Stomach (tissue), 9 donors: ENCODE measurements around the gene KIAA1958. TPM values are rescaled to one million over a fixed set of nuclear protein-coding genes. Genes with fewer than 3 reads are reported as not detected.

Experiments
- DNase-seq, 2 donors: peaks; one replicate each; pipeline versions ENCODE4 v3.0.0 to v3.0.0-alpha.2; 2013 to 2019
- H3K27ac ChIP-seq, 5 donors: fragments of 200-600 bp in 4 of 5; sonication (generic) in 4 of 5; one replicate each; pipeline ENCODE4 v1.5.1; 2013 to 2019; ENCODE audit warnings: mild to moderate bottlenecking in 1 of 5, moderate library complexity in 1 of 5
- H3K27me3 ChIP-seq, 3 donors: fragments of 200-600 bp; sonication (generic); one replicate each; pipeline ENCODE4 v1.5.1; 2017 to 2019; ENCODE audit warnings: mixed run types in 1 of 3
- H3K36me3 ChIP-seq, 4 donors: fragments of 200-600 bp; sonication (generic); 1 replicate in 3 of 4; 2 replicates in 1 of 4; pipeline ENCODE4 v1.5.1; 2016 to 2019
- H3K4me1 ChIP-seq, 4 donors: fragments of 200-600 bp; sonication (generic); one replicate each; pipeline ENCODE4 v1.5.1; 2016 to 2019
- H3K4me3 ChIP-seq, 4 donors: fragments of 200-600 bp; sonication (generic) in 3 of 4; one replicate each; pipeline ENCODE4 v1.5.1; 2016 to 2019; ENCODE audit warnings: mild to moderate bottlenecking in 1 of 4
- H3K9me3 ChIP-seq, 4 donors: fragments of 200-600 bp; sonication (generic); one replicate each; pipeline ENCODE4 v1.5.1; 2016 to 2019
- EP300 ChIP-seq: sonication (generic); formaldehyde crosslinking; IDR thresholded peaks from one replicate; pipeline ENCODE4 v1.6.1; 2017; ENCODE audit warnings: antibody characterized with exemption
- POLR2A ChIP-seq, 4 donors: fragments of 450-650 bp; IDR thresholded peaks; one replicate each; pipeline ENCODE4 v1.6.1; 2016; ENCODE audit warnings: antibody characterized with exemption in 4 of 4, control low read depth in 2 of 4, mild to moderate bottlenecking in 1 of 4, moderate library complexity in 1 of 4
- POLR2AphosphoS5 ChIP-seq, 3 donors: sonication (generic); formaldehyde crosslinking; IDR thresholded peaks; one replicate each; pipeline ENCODE4 v1.6.1; 2016; ENCODE audit warnings: antibody characterized with exemption in 3 of 3
- WGBS, 5 donors: extraction: QIAGEN DNeasy Blood & Tissue Kit in 3 of 5; methylation state at CpG; one replicate each; pipeline versions ENCODE4 v1.1.5 to v1.1.7; 2013 to 2018; 5-methylcytosine and 5-hydroxymethylcytosine counted together
- intact Hi-C: fragments of 100-400 bp; cut with DNase I; formaldehyde crosslinking; loops from one replicate; pipeline ENCODE4 v1.15.1; 2023; ENCODE audit warnings: low total_unique reads
- polyA plus RNA-seq, 3 donors: library from polyadenylated mRNA; stranded (reverse); fragments of 200-250 nt; gene quantifications; one replicate each; pipeline ENCODE4 v1.2.3, GENCODE V29; 2013
- total RNA-seq, 5 donors: library from RNA; depleted of rRNA; stranded (reverse); fragments of >200 nt; gene quantifications; one replicate each; pipeline versions ENCODE4 v1.1.0 to v1.2.3, GENCODE V29; 2014 to 2016
- TF ChIP-seq, protein P1 (sequence below), 7 experiments: fragments of 450-650 bp in 4 of 7; fragments of 200-600 bp in 3 of 7; sonication (generic) in 3 of 7; IDR thresholded peaks; one replicate each; pipeline ENCODE4 v1.5.1; 2016 to 2019; ENCODE audit warnings: antibody characterized with exemption in 7 of 7, control low read depth in 2 of 7, mild to moderate bottlenecking in 1 of 7
- donor health status: healthy with polysubstance abuse.
- donor health status: Bipolar disorder and iron deficiency.
- donor health status: healthy.

Gene KIAA1958
- total and polyA plus RNA-seq, 8 donors: 0.60 to 77.7 (median 12.8) TPM

- Histone ChIP-seq H3K4me1 (peaks cover 0 to 6% (median 0%) of the 10 kb centered on the region in 4 donors), H3K4me3 (no peak overlapping the region), H3K27ac (no peak overlapping the region), H3K36me3 (peaks cover 13 to 66% (median 63%) of the 10 kb centered on the region in 4 donors), H3K27me3 (no peaks in the 10 kb centered on the region), H3K9me3 (no peaks in the 10 kb centered on the region)
- DNase-seq: no peak
- 92 to 98% (median 95%) methylated on average over 5 of the region's 5 CpGs for WGBS, 5 donors
- TF ChIP-seq, protein P1, sequence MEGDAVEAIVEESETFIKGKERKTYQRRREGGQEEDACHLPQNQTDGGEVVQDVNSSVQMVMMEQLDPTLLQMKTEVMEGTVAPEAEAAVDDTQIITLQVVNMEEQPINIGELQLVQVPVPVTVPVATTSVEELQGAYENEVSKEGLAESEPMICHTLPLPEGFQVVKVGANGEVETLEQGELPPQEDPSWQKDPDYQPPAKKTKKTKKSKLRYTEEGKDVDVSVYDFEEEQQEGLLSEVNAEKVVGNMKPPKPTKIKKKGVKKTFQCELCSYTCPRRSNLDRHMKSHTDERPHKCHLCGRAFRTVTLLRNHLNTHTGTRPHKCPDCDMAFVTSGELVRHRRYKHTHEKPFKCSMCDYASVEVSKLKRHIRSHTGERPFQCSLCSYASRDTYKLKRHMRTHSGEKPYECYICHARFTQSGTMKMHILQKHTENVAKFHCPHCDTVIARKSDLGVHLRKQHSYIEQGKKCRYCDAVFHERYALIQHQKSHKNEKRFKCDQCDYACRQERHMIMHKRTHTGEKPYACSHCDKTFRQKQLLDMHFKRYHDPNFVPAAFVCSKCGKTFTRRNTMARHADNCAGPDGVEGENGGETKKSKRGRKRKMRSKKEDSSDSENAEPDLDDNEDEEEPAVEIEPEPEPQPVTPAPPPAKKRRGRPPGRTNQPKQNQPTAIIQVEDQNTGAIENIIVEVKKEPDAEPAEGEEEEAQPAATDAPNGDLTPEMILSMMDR (IDR thresholded peaks at IDR 0.05): no peak
- TF ChIP-seq POLR2A (IDR thresholded peaks at IDR 0.05): no peak
- TF ChIP-seq EP300: no peak
- no peak for TF ChIP-seq POLR2AphosphoS5 (IDR thresholded peaks at IDR 0.05)
- intact Hi-C loops: no loop called here
These were observed 209.8 kb downstream of the KIAA1958 start for GRCh38 chr9:112696461-112696860.

GRCh38 chr9:112699230-112699629 lies 212.6 kb downstream of the KIAA1958 start:
- intact Hi-C loops: no loop called here
- H3K36me3 ChIP-seq: peaks cover 5 to 45% (median 41%) of the 10 kb centered on the region in 4 donors
- peaks cover 0 to 6% (median 0%) of the 10 kb centered on the region in 4 donors for H3K4me1 ChIP-seq
- no peaks in the 10 kb centered on the region for H3K9me3 ChIP-seq
- 82 to 90% (median 85%) methylated on average over 5 of the region's 5 CpGs for WGBS, 5 donors
- H3K27me3 ChIP-seq: no peaks in the 10 kb centered on the region
- H3K4me3 ChIP-seq: no peak overlapping the region
- no peak overlapping the region for H3K27ac ChIP-seq
- TF ChIP-seq EP300: no peak
- TF ChIP-seq POLR2AphosphoS5 (IDR thresholded peaks at IDR 0.05): no peak
- no peak for TF ChIP-seq POLR2A (IDR thresholded peaks at IDR 0.05)
- TF ChIP-seq, protein P1 (IDR thresholded peaks at IDR 0.05): no peak
- DNase-seq: no peak

- no peak for TF ChIP-seq POLR2AphosphoS5 (IDR thresholded peaks at IDR 0.05)
- TF ChIP-seq, protein P1 (IDR thresholded peaks at IDR 0.05): no peak
- TF ChIP-seq EP300: no peak
- no peak for TF ChIP-seq POLR2A (IDR thresholded peaks at IDR 0.05)
- intact Hi-C loops: no loop called here
These were observed 213.5 kb downstream of the KIAA1958 start for GRCh38 chr9:112700085-112700484.

DNA sequence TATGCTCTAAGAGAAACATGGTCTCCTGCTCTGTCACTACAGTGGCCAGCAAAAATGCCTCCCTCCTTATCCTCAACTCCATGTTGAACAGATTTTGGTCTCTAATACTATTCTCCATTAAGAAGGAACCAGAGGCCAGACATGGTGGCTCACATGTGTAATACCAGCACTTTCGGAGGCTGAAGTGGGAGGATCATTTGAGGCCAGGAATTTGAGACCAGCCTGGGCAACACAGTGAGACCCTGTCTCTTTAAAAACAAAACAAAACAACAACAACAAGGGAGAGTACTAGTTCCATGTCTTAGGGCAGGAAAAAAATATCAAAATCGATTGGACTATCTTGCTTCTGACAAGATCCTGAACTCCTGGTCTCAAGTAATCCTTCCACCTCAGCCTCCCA lies 216.7 kb downstream of the KIAA1958 start:
- intact Hi-C loops: no loop called here

More at GRCh38 chr9:112700085-112700484, 213.5 kb downstream of the KIAA1958 start:
- DNase-seq: no peak
- no peak overlapping the region for H3K27ac ChIP-seq
- peaks cover 0 to 3% (median 0%) of the 10 kb centered on the region in 4 donors for H3K4me1 ChIP-seq
- peaks cover 5 to 45% (median 42%) of the 10 kb centered on the region in 4 donors for H3K36me3 ChIP-seq
- H3K9me3 ChIP-seq: no peaks in the 10 kb centered on the region
- H3K27me3 ChIP-seq: no peaks in the 10 kb centered on the region
- H3K4me3 ChIP-seq: no peak overlapping the region

More for the DNA sequence above, 216.7 kb downstream of the KIAA1958 start:
- Histone ChIP-seq H3K4me1 (peaks cover 3 to 12% (median 8%) of the 10 kb centered on the region in 4 donors), H3K27me3 (no peaks in the 10 kb centered on the region), H3K36me3 (peaks cover 0 to 30% (median 24%) of the 10 kb centered on the region in 4 donors), H3K4me3 (no peak overlapping the region), H3K27ac (no peak overlapping the region), H3K9me3 (no peaks in the 10 kb centered on the region)
- TF ChIP-seq EP300: no peak
- TF ChIP-seq, protein P1 (IDR thresholded peaks at IDR 0.05): no peak
- TF ChIP-seq POLR2A (IDR thresholded peaks at IDR 0.05): no peak
- no peak for TF ChIP-seq POLR2AphosphoS5 (IDR thresholded peaks at IDR 0.05)
- DNase-seq: no peak
- 87 to 94% (median 91%) methylated on average over 2 of the region's 2 CpGs for WGBS, 5 donors
